A673 (cell line): ENCODE data around the gene ZIC4.

Experiments used
- CTCF ChIP-seq: fragments of 300-800, 200-600 bp; sonication (generic); conservative IDR thresholded peaks from 2 replicates; pipeline ENCODE4 v1.5.1; 2017; ENCODE audit warnings: low read depth, mild to moderate bottlenecking, antibody characterized with exemption, low read length, moderate library complexity, mixed read lengths
- EZH2 ChIP-seq: fragments of 200-600 bp; sonication (generic); IDR thresholded peaks from 2 replicates; pipeline ENCODE4 v1.6.1; 2017; ENCODE audit warnings: borderline replicate concordance, low read depth, mild to moderate bottlenecking, mixed read lengths, antibody characterized with exemption, low read length; ENCODE audit not compliant: poor library complexity, severe bottlenecking

GRCh38 chr3:147397155-147397874 lies 9.0 kb downstream of the ZIC4 start:
- TF ChIP-seq CTCF (no peak), EZH2 (no peak)
